ENCODE measurements around the gene SLX1A. TPM values are rescaled to one million over a fixed set of nuclear protein-coding genes. Genes with fewer than 3 reads are reported as not detected.
"Not testable (repeated sequence)": the region's sequence is repeated elsewhere in the genome, so short reads cannot be mapped to it uniquely, and the experiment has no call there.

The SLX1A gene
- total RNA-seq, 1 experiment from 2014 or later, result 35.7 TPM

- DNase-seq (ENCODE audit: extremely low read depth, low read depth), result not testable (repeated sequence)
Observed at GRCh38 chr16:30211414-30211813, 17.7 kb downstream of the SLX1A start.

- not testable (repeated sequence) for DNase-seq (ENCODE audit: extremely low read depth, low read depth)
Observed at GRCh38 chr16:30217082-30217481, 23.4 kb downstream of the SLX1A start.

Small RNA genes lying within 50 kb of the gene (small RNA-seq; reads per million reads assigned to genes)
- gene AC106782.4, result 0 reads per million in 2 experiments

Other genes with a start within 250 kb of the SLX1A start
- gene TMEM219, start 231.8 kb upstream of the SLX1A start, total RNA-seq (2014; rRNA removed; shearing (Covaris generic)), result 67.8 and 68.5 TPM in 2 replicates
- 20.4 and 22.0 TPM in 2 replicates for gene TAOK2, start 220.0 kb upstream of the SLX1A start, total RNA-seq (2014; rRNA removed; shearing (Covaris generic))
- 12.2 and 15.0 TPM in 2 replicates for gene HIRIP3, start 198.3 kb upstream of the SLX1A start, total RNA-seq (2014; rRNA removed; shearing (Covaris generic))
- gene INO80E, start 197.6 kb upstream of the SLX1A start, total RNA-seq (2014; rRNA removed; shearing (Covaris generic)), result 81.3 and 87.8 TPM in 2 replicates
- 0.61 and 1.1 TPM in 2 replicates for gene DOC2A, start 182.8 kb upstream of the SLX1A start, total RNA-seq (2014; rRNA removed; shearing (Covaris generic))
- not detected in 2 replicates for gene C16orf92, start 170.7 kb upstream of the SLX1A start, total RNA-seq (2014; rRNA removed; shearing (Covaris generic))
- gene TLCD3B, start 162.6 kb upstream of the SLX1A start, total RNA-seq (2014; rRNA removed; shearing (Covaris generic)), result 0.07 TPM in 1 of 2 replicates, not detected in the other
- gene ALDOA, start 128.1 kb upstream of the SLX1A start, total RNA-seq (2014; rRNA removed; shearing (Covaris generic)), result 1,739 and 2,065 TPM in 2 replicates
- 72.1 and 81.6 TPM in 2 replicates for gene PPP4C, start 117.9 kb upstream of the SLX1A start, total RNA-seq (2014; rRNA removed; shearing (Covaris generic))
- 0.30 and 0.38 TPM in 2 replicates for gene TBX6, start 102.0 kb upstream of the SLX1A start, total RNA-seq (2014; rRNA removed; shearing (Covaris generic))
- 4.9 and 8.0 TPM in 2 replicates for gene YPEL3, start 97.7 kb upstream of the SLX1A start, total RNA-seq (2014; rRNA removed; shearing (Covaris generic))
- gene GDPD3, start 80.3 kb upstream of the SLX1A start, total RNA-seq (2014; rRNA removed; shearing (Covaris generic)), result 0.67 and 0.89 TPM in 2 replicates
- 16.9 and 22.3 TPM in 2 replicates for gene MAPK3, start 70.7 kb upstream of the SLX1A start, total RNA-seq (2014; rRNA removed; shearing (Covaris generic))
- gene CORO1A, start 10.3 kb upstream of the SLX1A start, total RNA-seq (2014; rRNA removed; shearing (Covaris generic)), result 0.64 TPM in 1 of 2 replicates, not detected in the other
- 60.8 and 85.7 TPM in 2 replicates for gene BOLA2B, start 209 bp upstream of the SLX1A start, total RNA-seq (2014; rRNA removed; shearing (Covaris generic))
- 2.8 and 4.4 TPM in 2 replicates for gene SULT1A3, start 5.4 kb downstream of the SLX1A start, total RNA-seq (2014; rRNA removed; shearing (Covaris generic))
- 1.1 and 2.8 TPM in 2 replicates for gene NPIPB13, start 54.6 kb downstream of the SLX1A start, total RNA-seq (2014; rRNA removed; shearing (Covaris generic))
- 36.5 and 39.0 TPM in 2 replicates for gene CD2BP2, start 161.4 kb downstream of the SLX1A start, total RNA-seq (2014; rRNA removed; shearing (Covaris generic))
- gene TBC1D10B, start 176.6 kb downstream of the SLX1A start, total RNA-seq (2014; rRNA removed; shearing (Covaris generic)), result 12.3 and 13.2 TPM in 2 replicates
- not detected in 2 replicates for gene MYL11, start 180.9 kb downstream of the SLX1A start, total RNA-seq (2014; rRNA removed; shearing (Covaris generic))
- 0.26 TPM in 1 of 2 replicates, not detected in the other for gene SEPTIN1, start 188.7 kb downstream of the SLX1A start, total RNA-seq (2014; rRNA removed; shearing (Covaris generic))
- 8.3 and 8.4 TPM in 2 replicates for gene ZNF48, start 201.5 kb downstream of the SLX1A start, total RNA-seq (2014; rRNA removed; shearing (Covaris generic))
- 6.2 and 6.4 TPM in 2 replicates for gene ZNF771, start 213.7 kb downstream of the SLX1A start, total RNA-seq (2014; rRNA removed; shearing (Covaris generic))
- gene DCTPP1, start 236.2 kb downstream of the SLX1A start, total RNA-seq (2014; rRNA removed; shearing (Covaris generic)), result 29.9 and 35.9 TPM in 2 replicates

Measured in NCI-H460 (cell line).